Panc1 (cell line): ENCODE measurements around the gene LRRK1.

Experiments used
- CTCF ChIP-seq: fragments of 450-650 bp; IDR thresholded peaks from 2 replicates; pipeline ENCODE4 v1.5.1; 2017; ENCODE audit warnings: mild to moderate bottlenecking
- POLR2AphosphoS5 ChIP-seq: IDR thresholded peaks from 2 replicates; pipeline ENCODE4 v1.6.1; 2012; ENCODE audit warnings: mild to moderate bottlenecking, low read depth, low read length, moderate library complexity
- REST ChIP-seq, 2 experiments: IDR thresholded peaks; 2 replicates each; pipeline ENCODE4 v1.6.1; 2011 to 2012; ENCODE audit warnings: low read depth in 2 of 2, control low read depth in 1 of 2, low read length in 1 of 2, mild to moderate bottlenecking in 1 of 2, moderate library complexity in 1 of 2; ENCODE audit not compliant: insufficient read depth in 1 of 2
- SIN3A ChIP-seq: IDR thresholded peaks from 2 replicates; pipeline ENCODE4 v1.6.1; 2012; ENCODE audit warnings: low read depth, mild to moderate bottlenecking, low read length, moderate library complexity, borderline replicate concordance; ENCODE audit not compliant: insufficient read depth

- no peak for TF ChIP-seq CTCF
- no peak for TF ChIP-seq SIN3A
- no peak for TF ChIP-seq POLR2AphosphoS5
- TF ChIP-seq REST (IDR thresholded peaks at IDR 0.05; ENCODE audit: insufficient read depth in 1 of 2, low read depth in 2 of 2, low read length in 1 of 2): no peak
Measured at GRCh38 chr15:101115786-101116680, 196.9 kb downstream of the LRRK1 start.
